Measurements from ENCODE around the gene DVL1. TPM values are rescaled to one million over a fixed set of nuclear protein-coding genes. Genes with fewer than 3 reads are reported as not detected.

DVL1 gene
- total and polyA plus RNA-seq, 2 of the 13 experiments (the other 11 are each of a cell fraction or from before 2014, with no cell fraction given) = 30.8 to 60.4 TPM

DNA sequence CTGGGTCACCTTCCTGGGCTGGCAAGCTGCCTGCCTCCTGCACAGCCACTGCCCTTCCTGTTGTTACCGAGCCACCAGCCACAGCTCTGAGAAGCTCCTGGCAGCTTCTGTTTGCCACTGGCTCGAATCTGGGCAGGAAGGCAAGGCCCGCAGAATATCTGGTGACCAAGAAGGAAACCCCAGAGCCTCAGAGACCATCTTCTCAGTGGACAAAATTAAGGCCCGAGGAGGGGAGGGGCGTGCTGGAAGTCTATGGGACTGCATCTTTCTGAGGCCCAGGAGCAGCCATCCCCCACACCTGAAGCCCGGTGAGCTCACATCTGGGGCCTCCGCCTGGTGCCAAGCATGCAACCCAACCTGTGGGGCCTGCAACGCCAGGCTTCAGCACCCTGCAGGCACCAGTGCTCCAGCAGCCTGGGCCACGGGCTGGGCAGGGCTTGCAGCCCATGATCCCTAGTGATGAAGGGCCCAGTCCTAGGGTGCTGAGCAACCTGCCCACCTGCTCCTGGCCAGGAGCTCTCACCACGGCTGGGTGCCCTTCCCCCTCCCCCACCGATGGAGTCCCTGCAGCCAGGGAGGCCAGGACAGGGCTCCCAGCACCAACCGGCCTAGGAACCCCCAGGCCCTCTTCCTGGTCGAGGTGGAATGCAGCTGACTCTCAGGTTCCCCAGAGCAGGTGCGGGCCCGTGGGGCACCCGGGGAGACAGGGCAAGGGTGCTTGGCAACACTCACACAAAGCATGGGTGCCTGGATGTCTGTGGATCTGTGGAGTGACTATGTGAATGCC is 23.7 kb downstream of the DVL1 start (continued):
- TF ChIP-seq, protein P1, sequence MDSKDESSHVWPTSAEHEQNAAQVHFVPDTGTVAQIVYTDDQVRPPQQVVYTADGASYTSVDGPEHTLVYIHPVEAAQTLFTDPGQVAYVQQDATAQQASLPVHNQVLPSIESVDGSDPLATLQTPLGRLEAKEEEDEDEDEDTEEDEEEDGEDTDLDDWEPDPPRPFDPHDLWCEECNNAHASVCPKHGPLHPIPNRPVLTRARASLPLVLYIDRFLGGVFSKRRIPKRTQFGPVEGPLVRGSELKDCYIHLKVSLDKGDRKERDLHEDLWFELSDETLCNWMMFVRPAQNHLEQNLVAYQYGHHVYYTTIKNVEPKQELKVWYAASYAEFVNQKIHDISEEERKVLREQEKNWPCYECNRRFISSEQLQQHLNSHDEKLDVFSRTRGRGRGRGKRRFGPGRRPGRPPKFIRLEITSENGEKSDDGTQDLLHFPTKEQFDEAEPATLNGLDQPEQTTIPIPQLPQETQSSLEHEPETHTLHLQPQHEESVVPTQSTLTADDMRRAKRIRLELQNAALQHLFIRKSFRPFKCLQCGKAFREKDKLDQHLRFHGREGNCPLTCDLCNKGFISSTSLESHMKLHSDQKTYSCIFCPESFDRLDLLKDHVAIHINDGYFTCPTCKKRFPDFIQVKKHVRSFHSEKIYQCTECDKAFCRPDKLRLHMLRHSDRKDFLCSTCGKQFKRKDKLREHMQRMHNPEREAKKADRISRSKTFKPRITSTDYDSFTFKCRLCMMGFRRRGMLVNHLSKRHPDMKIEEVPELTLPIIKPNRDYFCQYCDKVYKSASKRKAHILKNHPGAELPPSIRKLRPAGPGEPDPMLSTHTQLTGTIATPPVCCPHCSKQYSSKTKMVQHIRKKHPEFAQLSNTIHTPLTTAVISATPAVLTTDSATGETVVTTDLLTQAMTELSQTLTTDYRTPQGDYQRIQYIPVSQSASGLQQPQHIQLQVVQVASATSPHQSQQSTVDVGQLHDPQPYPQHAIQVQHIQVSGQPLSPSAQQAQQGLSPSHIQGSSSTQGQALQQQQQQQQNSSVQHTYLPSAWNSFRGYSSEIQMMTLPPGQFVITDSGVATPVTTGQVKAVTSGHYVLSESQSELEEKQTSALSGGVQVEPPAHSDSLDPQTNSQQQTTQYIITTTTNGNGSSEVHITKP (CRISPR knock-in tag; IDR thresholded peaks at IDR 0.05; ENCODE audit: low read depth) = no peak
- TF ChIP-seq DR1 (CRISPR knock-in tag; IDR thresholded peaks at IDR 0.05) = 0 out of 2 replicates have a peak, but pooled peaks have one; percentile 12
- TF ChIP-seq RBAK (CRISPR knock-in tag; IDR thresholded peaks at IDR 0.05) = no peak
- TF ChIP-seq, protein P2, sequence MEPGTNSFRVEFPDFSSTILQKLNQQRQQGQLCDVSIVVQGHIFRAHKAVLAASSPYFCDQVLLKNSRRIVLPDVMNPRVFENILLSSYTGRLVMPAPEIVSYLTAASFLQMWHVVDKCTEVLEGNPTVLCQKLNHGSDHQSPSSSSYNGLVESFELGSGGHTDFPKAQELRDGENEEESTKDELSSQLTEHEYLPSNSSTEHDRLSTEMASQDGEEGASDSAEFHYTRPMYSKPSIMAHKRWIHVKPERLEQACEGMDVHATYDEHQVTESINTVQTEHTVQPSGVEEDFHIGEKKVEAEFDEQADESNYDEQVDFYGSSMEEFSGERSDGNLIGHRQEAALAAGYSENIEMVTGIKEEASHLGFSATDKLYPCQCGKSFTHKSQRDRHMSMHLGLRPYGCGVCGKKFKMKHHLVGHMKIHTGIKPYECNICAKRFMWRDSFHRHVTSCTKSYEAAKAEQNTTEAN (CRISPR knock-in tag; conservative IDR thresholded peaks at IDR 0.05) = no peak
- TF ChIP-seq, protein P3, sequence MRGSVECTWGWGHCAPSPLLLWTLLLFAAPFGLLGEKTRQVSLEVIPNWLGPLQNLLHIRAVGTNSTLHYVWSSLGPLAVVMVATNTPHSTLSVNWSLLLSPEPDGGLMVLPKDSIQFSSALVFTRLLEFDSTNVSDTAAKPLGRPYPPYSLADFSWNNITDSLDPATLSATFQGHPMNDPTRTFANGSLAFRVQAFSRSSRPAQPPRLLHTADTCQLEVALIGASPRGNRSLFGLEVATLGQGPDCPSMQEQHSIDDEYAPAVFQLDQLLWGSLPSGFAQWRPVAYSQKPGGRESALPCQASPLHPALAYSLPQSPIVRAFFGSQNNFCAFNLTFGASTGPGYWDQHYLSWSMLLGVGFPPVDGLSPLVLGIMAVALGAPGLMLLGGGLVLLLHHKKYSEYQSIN (CRISPR knock-in tag; IDR thresholded peaks at IDR 0.05; ENCODE audit: borderline replicate concordance) = no peak
- TF ChIP-seq ADNP (CRISPR knock-in tag; IDR thresholded peaks at IDR 0.05) = no peak
- no peak; the same call in 1 of the 2 replicates for TF ChIP-seq MEF2D (CRISPR knock-in tag; IDR thresholded peaks at IDR 0.05)
- no peak for TF ChIP-seq U2AF1 (optimal IDR thresholded peaks at IDR 0.05; ENCODE audit: low read depth, low read length)
- TF ChIP-seq ZFP91 (CRISPR knock-in tag; IDR thresholded peaks at IDR 0.05; ENCODE audit: borderline replicate concordance) = no peak; the same call in 1 of the 2 replicates
- no peak for TF ChIP-seq MAZ (IDR thresholded peaks at IDR 0.05; ENCODE audit: borderline replicate concordance, low read depth, low read length)
- TF ChIP-seq MAZ (CRISPR knock-in tag; IDR thresholded peaks at IDR 0.05; ENCODE audit: low read depth) = no peak
- TF ChIP-seq RXRB (CRISPR knock-in tag; IDR thresholded peaks at IDR 0.05; ENCODE audit: borderline replicate concordance) = no peak
- no peak for TF ChIP-seq DRAP1 (CRISPR knock-in tag; IDR thresholded peaks at IDR 0.05)
- TF ChIP-seq, protein P4, sequence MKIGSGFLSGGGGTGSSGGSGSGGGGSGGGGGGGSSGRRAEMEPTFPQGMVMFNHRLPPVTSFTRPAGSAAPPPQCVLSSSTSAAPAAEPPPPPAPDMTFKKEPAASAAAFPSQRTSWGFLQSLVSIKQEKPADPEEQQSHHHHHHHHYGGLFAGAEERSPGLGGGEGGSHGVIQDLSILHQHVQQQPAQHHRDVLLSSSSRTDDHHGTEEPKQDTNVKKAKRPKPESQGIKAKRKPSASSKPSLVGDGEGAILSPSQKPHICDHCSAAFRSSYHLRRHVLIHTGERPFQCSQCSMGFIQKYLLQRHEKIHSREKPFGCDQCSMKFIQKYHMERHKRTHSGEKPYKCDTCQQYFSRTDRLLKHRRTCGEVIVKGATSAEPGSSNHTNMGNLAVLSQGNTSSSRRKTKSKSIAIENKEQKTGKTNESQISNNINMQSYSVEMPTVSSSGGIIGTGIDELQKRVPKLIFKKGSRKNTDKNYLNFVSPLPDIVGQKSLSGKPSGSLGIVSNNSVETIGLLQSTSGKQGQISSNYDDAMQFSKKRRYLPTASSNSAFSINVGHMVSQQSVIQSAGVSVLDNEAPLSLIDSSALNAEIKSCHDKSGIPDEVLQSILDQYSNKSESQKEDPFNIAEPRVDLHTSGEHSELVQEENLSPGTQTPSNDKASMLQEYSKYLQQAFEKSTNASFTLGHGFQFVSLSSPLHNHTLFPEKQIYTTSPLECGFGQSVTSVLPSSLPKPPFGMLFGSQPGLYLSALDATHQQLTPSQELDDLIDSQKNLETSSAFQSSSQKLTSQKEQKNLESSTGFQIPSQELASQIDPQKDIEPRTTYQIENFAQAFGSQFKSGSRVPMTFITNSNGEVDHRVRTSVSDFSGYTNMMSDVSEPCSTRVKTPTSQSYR (CRISPR knock-in tag; IDR thresholded peaks at IDR 0.05; ENCODE audit: borderline replicate concordance) = peak; percentile 11; the same call in 1 of the 2 replicates

Data from HepG2 (cell line).